Measurements from ENCODE around the gene ALDOA.
"Not testable (repeated sequence)": the region's sequence is repeated elsewhere in the genome, so short reads cannot be mapped to it uniquely, and the experiment has no call there.

Gene ALDOA

DNA sequence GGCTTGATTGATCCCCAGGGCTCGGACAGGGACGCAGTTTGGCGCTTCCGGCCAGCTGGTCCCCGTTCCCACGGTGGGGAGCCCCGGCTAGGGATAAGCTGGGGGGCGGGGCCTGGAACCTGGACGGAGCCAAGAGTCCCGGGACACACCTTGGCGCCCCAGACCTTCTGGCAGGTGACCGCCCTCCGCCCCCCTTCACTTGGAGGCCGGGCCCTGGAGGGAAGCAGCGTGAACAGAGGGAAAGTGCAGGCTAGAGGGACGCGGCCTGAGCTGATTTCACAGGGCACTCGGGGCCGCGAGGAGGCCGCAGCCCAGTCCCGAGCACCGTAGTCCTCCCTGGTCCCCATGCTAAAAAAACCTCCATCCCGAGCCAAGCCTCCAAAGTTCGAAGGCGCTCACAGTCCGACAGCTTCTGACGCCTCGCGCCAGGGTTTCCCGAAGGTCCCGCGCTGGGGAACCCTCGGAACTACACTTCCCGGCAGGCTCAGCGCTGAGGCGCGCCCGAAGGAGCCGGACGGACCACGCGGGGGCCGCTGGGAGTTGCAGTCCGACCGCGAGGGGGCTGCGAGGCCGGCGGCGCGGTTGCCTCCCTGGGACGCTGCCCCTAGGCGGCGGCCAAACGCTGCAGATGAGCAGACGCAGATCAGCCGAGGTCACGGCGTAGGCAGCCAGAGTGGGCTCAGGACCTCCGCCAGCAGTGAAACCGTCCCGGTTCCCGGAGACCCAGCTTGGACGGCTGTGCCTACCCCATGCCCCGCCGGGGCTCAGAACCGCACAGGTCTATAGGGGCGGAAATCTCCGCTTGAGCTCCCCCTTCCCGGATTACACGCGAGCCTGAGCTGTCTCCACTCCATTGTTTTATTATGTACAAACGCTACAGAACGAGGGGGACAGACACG lies 26.2 kb downstream of the ALDOA start, which contains the start of gene TBX6:
Gene TBX6, minus strand, starts transcription at position 451 of the 899 bp plus-strand sequence. CDS start 731 bp downstream, outside the sequence.
- DNase-seq (ENCODE audit: low read depth) = peak; percentile 76

DNA sequence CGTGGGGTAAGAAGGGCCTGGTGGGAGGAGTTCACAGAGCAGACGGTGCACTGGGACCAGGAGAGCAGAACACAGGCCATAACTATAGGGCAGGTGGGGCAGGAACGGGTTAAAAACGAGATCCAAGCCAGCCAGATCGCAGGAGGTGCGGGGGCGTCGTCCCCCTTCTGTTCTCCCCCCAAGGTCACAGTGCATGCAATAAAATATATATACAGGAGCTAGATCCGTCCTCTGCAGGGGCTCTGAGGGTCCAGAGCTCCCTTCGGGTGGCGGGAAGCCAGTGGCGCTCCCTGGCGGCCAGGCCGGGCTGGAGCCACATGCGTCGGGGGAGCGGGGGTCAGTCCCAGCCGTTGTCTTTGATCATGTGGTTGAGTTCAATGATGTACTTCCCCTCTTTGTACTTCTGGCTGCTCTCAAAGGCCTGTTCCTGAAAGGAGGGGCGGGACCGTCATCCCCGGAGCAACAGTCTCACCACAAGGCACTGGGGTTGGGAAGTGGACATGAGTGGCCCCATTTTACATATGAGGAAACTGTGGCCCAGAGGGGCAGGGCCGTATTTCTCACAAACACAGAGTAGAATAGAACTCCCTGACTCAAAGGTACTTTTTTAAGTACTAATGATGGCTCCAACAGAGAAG lies 26.9 kb downstream of the ALDOA start:
- peak; percentile 81 for DNase-seq (ENCODE audit: low read depth)

GRCh38 chr16:30094541-30095165 lies 29.1 kb downstream of the ALDOA start:
- DNase-seq (ENCODE audit: low read depth) = no peak

- no peak for DNase-seq (ENCODE audit: low read depth)
Observed at GRCh38 chr16:30095166-30096078, 29.9 kb downstream of the ALDOA start.

- DNase-seq (ENCODE audit: low read depth) = peak; percentile 81
Observed at GRCh38 chr16:30096105-30096861, 30.7 kb downstream of the ALDOA start, which contains the start of gene YPEL3. TSS of gene YPEL3 (minus strand) at chr16:30096213. CDS start at chr16:30095482, 731 bp downstream.

- no peak for DNase-seq (ENCODE audit: low read depth)
Observed at GRCh38 chr16:30096862-30097563, 31.5 kb downstream of the ALDOA start.

GRCh38 chr16:30104090-30104489 lies 38.5 kb downstream of the ALDOA start:
- DNase-seq (ENCODE audit: low read depth) = no peak

DNA sequence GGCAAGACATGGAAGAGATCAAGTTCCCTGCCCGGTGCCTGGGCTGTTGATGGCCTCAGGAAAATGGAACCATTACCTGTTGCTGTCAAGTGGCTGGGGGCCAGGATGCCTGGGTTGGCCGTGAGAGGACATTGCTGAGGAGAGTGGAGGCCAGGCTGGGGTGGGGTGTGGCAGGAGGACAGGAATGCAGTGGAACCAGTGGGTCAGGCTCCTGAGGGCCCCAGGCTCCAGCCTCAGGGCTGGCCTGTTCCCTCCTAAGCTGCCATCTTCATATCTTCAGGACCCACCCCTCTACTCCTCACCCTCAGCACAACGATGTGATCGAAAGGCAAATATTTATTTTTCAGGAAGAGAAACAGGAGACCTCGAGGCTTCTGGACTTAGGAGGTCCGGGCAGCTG lies 38.9 kb downstream of the ALDOA start:
- no peak for DNase-seq (ENCODE audit: low read depth)

GRCh38 chr16:30108059-30108850 lies 42.7 kb downstream of the ALDOA start:
- no peak for DNase-seq (ENCODE audit: low read depth)

- DNase-seq (ENCODE audit: low read depth) = no peak
Observed at GRCh38 chr16:30110661-30111060, 45.1 kb downstream of the ALDOA start.

GRCh38 chr16:30112197-30113030 lies 46.9 kb downstream of the ALDOA start:
- DNase-seq (ENCODE audit: low read depth) = no peak

DNA sequence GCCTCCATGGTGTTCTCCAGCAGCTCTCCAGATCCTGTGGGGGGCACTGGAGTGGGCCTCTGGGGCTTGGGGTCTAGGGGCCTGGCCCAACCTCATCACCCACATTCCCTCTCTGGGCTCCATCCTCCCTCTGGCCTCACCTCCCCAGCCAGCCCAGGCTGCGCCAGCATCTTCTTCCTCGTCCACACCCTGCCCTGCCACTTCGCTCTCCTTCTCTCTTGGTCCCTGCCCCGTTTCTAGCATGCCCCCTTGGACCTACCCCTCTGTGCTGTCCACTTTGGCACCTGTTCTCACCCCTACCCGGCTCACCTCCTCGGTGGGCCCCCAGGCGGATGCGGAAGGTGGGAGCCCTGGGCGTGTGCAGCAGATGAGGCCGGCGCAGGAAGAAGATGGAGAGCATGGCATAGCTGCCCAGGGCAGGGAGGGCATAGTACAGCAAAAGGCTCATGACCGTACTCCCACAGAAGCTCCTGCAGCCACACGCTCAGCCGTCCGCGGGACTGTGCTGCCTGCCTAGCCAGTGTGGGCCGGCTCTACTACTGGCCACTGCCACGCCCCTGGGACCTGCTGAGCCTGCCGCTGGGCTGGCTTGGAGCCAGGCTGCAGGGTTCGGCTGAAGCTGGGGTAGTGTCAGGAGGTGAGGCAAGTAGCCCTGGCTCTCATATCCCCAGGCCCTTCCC lies 47.6 kb downstream of the ALDOA start, which contains the start of gene GDPD3:
Gene GDPD3, minus strand, starts transcription at position 507 of the 680 bp plus-strand sequence. Its CDS starts 59 bp downstream, at position 448.
- DNase-seq (ENCODE audit: low read depth) = no peak

DNA sequence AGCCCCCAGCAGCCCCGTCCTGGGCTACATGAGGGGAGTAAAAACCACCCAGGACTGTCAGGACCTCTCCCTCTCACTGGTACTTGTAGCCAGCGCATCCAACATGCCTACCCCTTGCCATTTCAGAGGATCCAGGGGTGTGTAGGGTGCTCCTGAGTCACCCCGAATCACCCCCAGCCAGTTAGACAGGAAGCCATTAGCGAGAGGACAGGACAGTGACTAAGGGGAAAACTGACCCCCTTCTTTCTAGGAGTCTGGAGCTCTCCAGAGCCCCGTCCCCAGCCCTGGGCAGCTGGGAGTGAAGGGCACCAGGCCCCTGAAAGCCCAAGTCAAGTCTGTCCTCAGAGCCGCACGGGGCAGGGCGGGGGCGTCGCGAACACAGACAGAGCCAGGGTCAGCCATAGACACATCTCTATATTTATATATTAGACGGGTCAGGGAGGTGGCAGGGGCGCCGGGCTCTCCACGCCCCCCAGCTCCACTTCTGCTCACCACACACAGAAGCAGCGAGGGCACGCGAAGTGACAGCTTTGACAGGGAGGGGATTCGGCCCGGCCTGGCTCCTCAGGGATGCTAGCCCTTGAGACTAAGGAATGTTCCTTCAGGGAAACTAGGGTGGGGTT lies 48.3 kb downstream of the ALDOA start:
- DNase-seq (ENCODE audit: low read depth) = no peak

GRCh38 chr16:30114411-30114810 lies 48.9 kb downstream of the ALDOA start:
- DNase-seq (ENCODE audit: low read depth) = no peak

DNA sequence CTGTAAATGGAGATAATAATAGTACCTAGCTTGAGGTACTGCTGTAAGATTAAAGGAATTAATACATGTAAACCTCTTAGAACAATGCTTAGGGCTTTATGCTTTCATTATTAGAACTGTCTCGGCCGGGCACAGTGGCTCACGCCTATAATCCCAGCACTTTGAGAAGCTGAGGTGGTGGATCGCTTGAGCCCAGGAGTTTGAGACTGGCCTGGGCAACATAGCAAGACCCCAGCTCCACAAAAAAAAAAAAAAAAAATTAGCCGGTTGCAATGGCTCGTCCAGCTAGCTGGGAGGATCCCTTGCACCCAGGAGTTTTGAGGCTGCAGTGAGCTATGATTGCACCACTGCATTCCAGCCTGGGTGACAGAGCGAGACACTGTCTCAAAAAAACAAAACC lies 49.3 kb downstream of the ALDOA start:
- not testable (repeated sequence) for DNase-seq (ENCODE audit: low read depth)

DNA sequence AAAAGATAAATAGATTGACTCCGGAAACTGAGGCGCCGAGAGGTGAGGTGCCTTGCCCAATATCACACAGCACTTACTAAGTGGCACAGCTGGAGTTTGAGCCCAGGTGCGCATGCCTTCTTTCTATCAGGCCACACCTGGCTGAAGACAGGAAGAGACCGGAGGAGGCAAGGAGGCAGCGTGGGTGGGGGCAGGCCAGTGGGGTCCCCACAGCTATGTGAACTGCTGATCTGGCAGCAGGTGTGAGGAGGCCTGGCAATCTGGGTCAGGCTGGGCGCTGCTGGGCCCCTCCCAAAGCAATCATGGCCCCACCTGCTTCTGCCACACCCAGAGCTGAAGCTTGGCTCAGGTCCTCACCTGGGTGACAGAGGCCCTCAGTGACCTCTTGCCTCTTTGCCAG lies 49.7 kb downstream of the ALDOA start:
- DNase-seq (ENCODE audit: low read depth) = no peak

All from CMK (cell line).